ES-I3 (cell line): ENCODE results near the gene OSTC.

ENCODE experiments used
- H3K36me3 ChIP-seq: 2 replicates; pipeline ENCODE4 v1.6.1; 2013; ENCODE audit warnings: mild to moderate bottlenecking, low read length, control low read depth, moderate library complexity; ENCODE audit not compliant: insufficient read depth
- H3K4me1 ChIP-seq: 2 replicates; pipeline ENCODE4 v1.6.1; 2013; ENCODE audit warnings: mild to moderate bottlenecking, control low read depth, low read length; ENCODE audit not compliant: insufficient read depth
- H3K9ac ChIP-seq: 2 replicates; pipeline ENCODE4 v1.6.1; 2013; ENCODE audit warnings: low read depth, mild to moderate bottlenecking, low read length, moderate library complexity
- H3K9me3 ChIP-seq: 2 replicates; pipeline ENCODE4 v1.6.1; 2013; ENCODE audit warnings: mild to moderate bottlenecking, low read length, moderate library complexity; ENCODE audit not compliant: control insufficient read depth, insufficient read depth

The OSTC gene

GRCh38 chr4:108624263-108625056 is 25.9 kb upstream of the OSTC start:
- no peaks in the 10 kb centered on the region; the same call in 1 of the 2 replicates for H3K4me1 ChIP-seq
- H3K9ac ChIP-seq: no peak overlapping the region
- H3K36me3 ChIP-seq: peaks cover 50% of the 10 kb centered on the region
- H3K9me3 ChIP-seq: no peaks in the 10 kb centered on the region

- Histone ChIP-seq H3K9ac (no peak overlapping the region), H3K4me1 (no peaks in the 10 kb centered on the region), H3K36me3 (peaks cover 55% of the 10 kb centered on the region), H3K9me3 (no peaks in the 10 kb centered on the region)
Measured at GRCh38 chr4:108626056-108626455, 24.3 kb upstream of the OSTC start.

GRCh38 chr4:108628411-108628810 is 22.0 kb upstream of the OSTC start:
- H3K9me3 ChIP-seq: no peaks in the 10 kb centered on the region
- H3K4me1 ChIP-seq: no peaks in the 10 kb centered on the region
- H3K9ac ChIP-seq: no peak overlapping the region
- H3K36me3 ChIP-seq: peaks cover 49% of the 10 kb centered on the region

GRCh38 chr4:108635070-108635655 is 15.2 kb upstream of the OSTC start:
- H3K9me3 ChIP-seq: no peaks in the 10 kb centered on the region

GRCh38 chr4:108636246-108636645 is 14.2 kb upstream of the OSTC start:
- Histone ChIP-seq H3K9me3 (no peaks in the 10 kb centered on the region), H3K4me1 (no peaks in the 10 kb centered on the region), H3K9ac (no peak overlapping the region), H3K36me3 (peaks cover 16% of the 10 kb centered on the region)

More at GRCh38 chr4:108635070-108635655, 15.2 kb upstream of the OSTC start:
- Histone ChIP-seq H3K36me3 (peaks cover 16% of the 10 kb centered on the region), H3K4me1 (no peaks in the 10 kb centered on the region), H3K9ac (no peak overlapping the region)

- H3K36me3 ChIP-seq: peaks cover 6% of the 10 kb centered on the region; the same call in 1 of the 2 replicates
- no peaks in the 10 kb centered on the region for H3K4me1 ChIP-seq
- no peak overlapping the region for H3K9ac ChIP-seq
- H3K9me3 ChIP-seq: no peaks in the 10 kb centered on the region
Measured at GRCh38 chr4:108637856-108638255, 12.5 kb upstream of the OSTC start.

GRCh38 chr4:108644237-108644636 is 6.2 kb upstream of the OSTC start:
- no peaks in the 10 kb centered on the region for H3K9me3 ChIP-seq
- no peaks in the 10 kb centered on the region for H3K4me1 ChIP-seq
- no peak overlapping the region for H3K9ac ChIP-seq
- H3K36me3 ChIP-seq: no peaks in the 10 kb centered on the region

- no peaks in the 10 kb centered on the region for H3K36me3 ChIP-seq
- H3K9ac ChIP-seq: no peak overlapping the region
- H3K9me3 ChIP-seq: no peaks in the 10 kb centered on the region
- no peaks in the 10 kb centered on the region for H3K4me1 ChIP-seq
Measured at GRCh38 chr4:108646706-108647105, 3.7 kb upstream of the OSTC start.

- no peaks in the 10 kb centered on the region for H3K4me1 ChIP-seq
- no peaks in the 10 kb centered on the region for H3K36me3 ChIP-seq
- H3K9ac ChIP-seq: peak overlapping the region; percentile 86
- no peaks in the 10 kb centered on the region for H3K9me3 ChIP-seq
Measured at GRCh38 chr4:108649863-108650211, 562 bp upstream of the OSTC start.

- Histone ChIP-seq H3K9ac (peak overlapping the region; percentile 86), H3K4me1 (no peaks in the 10 kb centered on the region), H3K36me3 (no peaks in the 10 kb centered on the region), H3K9me3 (no peaks in the 10 kb centered on the region)
Measured at GRCh38 chr4:108651014-108651791, 804 bp downstream of the OSTC start.

- H3K36me3 ChIP-seq: peaks cover 24% of the 10 kb centered on the region
- no peaks in the 10 kb centered on the region for H3K4me1 ChIP-seq
- no peaks in the 10 kb centered on the region for H3K9me3 ChIP-seq
- H3K9ac ChIP-seq: no peak overlapping the region
Measured at GRCh38 chr4:108662629-108663028, 12.2 kb downstream of the OSTC start.

- no peaks in the 10 kb centered on the region for H3K4me1 ChIP-seq
- no peak overlapping the region for H3K9ac ChIP-seq
- H3K9me3 ChIP-seq: no peaks in the 10 kb centered on the region
- H3K36me3 ChIP-seq: 0 out of 2 replicates have a peak, but pooled peaks cover 4% of the 10 kb centered on the region
Measured at GRCh38 chr4:108674356-108674977, 24.1 kb downstream of the OSTC start.

- no peaks in the 10 kb centered on the region for H3K4me1 ChIP-seq
- no peaks in the 10 kb centered on the region for H3K9me3 ChIP-seq
- 0 out of 2 replicates have a peak, but pooled peaks cover 4% of the 10 kb centered on the region for H3K36me3 ChIP-seq
- no peak overlapping the region for H3K9ac ChIP-seq
Measured at GRCh38 chr4:108681321-108681809, 31.0 kb downstream of the OSTC start.

GRCh38 chr4:108683479-108683878 is 33.1 kb downstream of the OSTC start:
- H3K9me3 ChIP-seq: no peaks in the 10 kb centered on the region
- H3K9ac ChIP-seq: no peak overlapping the region
- H3K36me3 ChIP-seq: no peaks in the 10 kb centered on the region
- H3K4me1 ChIP-seq: no peaks in the 10 kb centered on the region
